ENCODE results near the gene RALGDS.

Gene RALGDS

DNA sequence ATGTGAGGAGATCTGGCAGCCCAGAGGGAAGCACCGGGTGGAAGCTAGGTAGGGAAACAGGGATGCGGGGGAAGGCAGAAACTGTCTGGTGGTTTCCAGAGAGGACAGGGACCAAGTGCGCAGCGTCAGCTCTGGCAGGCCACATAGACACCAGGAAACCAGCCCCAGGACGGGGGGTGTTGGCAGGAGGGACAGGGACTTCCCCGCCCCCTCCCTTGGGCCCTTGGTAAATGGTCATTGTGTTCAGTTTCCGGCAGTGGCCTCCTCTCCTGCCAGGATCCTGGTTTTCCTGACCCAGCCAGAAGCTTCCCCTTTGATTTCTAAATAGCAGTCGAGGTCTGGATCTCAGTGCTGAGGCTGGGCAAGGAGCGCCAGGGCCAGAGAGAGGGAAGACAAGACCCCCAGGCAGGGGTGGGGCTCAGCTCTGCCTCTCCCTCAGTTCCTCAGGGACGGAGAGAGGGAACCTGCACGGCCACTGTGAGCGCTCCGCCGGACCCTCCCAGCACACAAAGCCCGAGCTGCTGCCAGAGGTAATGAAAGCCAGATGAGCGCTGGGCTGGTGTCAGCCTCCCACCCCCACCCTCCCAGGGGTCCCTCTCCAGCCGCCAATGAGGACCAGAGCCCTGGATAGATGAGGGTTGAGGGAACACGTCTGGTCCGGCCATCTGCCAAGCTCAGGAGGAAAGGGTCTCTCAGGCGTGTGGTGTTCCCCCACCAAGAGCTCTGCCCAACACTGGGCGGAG is 1.8 kb downstream of the RALGDS start:
- Histone ChIP-seq H3K36me3 (ENCODE audit: control insufficient read depth, insufficient read depth, low read length) (no peaks in the 10 kb centered on the region), H3K27ac (ENCODE audit: insufficient read depth, low read length, poor library complexity, severe bottlenecking) (no peak overlapping the region), H3K4me3 (ENCODE audit: insufficient read depth, low read depth, low read length, poor library complexity, severe bottlenecking) (no peak overlapping the region), H3K4me1 (ENCODE audit: control insufficient read depth, insufficient read depth, low read length, poor library complexity, severe bottlenecking) (peaks cover 55% of the 10 kb centered on the region), H3K9me3 (ENCODE audit: control insufficient read depth, low read length) (no peaks in the 10 kb centered on the region), H3K27me3 (replicated peaks; ENCODE audit: control insufficient read depth, insufficient read depth, low read length, poor library complexity, severe bottlenecking) (no peaks in the 10 kb centered on the region)
- DNase-seq = no peak

DNA sequence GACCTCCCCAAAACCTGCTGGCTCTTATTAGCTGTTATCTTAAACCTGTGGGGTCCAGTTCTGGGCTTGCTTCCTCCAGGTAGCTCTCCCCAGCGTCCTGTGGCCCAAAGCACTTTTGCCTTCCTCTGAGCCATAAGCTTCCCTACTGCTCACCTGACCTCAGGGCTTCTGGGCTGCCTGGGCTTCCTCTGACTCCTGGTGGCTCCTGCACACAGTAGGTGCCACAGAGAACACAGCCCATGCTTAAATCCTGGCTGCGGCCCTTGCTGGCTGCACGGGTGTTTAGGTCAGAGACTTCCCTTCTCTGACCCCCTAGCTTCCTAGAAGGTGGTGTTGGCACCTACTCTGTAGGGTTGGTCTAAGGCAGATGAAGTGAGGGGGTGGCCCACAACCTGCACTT is 2.5 kb downstream of the RALGDS start:
- DNase-seq = no peak
- Histone ChIP-seq H3K27me3 (replicated peaks; ENCODE audit: control insufficient read depth, insufficient read depth, low read length, poor library complexity, severe bottlenecking) (no peaks in the 10 kb centered on the region), H3K4me3 (ENCODE audit: insufficient read depth, low read depth, low read length, poor library complexity, severe bottlenecking) (no peak overlapping the region), H3K36me3 (ENCODE audit: control insufficient read depth, insufficient read depth, low read length) (no peaks in the 10 kb centered on the region), H3K27ac (ENCODE audit: insufficient read depth, low read length, poor library complexity, severe bottlenecking) (no peak overlapping the region), H3K4me1 (ENCODE audit: control insufficient read depth, insufficient read depth, low read length, poor library complexity, severe bottlenecking) (peaks cover 63% of the 10 kb centered on the region), H3K9me3 (ENCODE audit: control insufficient read depth, low read length) (no peaks in the 10 kb centered on the region)

DNA sequence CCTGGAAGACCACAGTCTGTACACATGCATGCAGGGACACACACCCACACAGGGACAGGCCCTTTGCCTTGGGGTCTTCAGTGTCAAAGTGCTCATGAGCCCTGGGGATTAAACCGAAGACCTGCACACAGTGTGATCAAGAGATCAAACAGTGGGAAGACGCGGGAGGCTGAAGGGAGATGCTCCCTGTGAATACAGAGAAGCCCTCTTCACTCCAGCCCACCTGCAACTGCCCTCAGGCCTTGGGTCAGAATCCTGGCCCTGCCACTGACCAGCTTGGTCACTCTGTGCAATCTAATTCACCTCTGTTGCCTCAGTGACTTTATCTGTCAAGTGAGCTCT is 2.9 kb downstream of the RALGDS start:
- Histone ChIP-seq H3K9me3 (ENCODE audit: control insufficient read depth, low read length) (no peaks in the 10 kb centered on the region), H3K27me3 (replicated peaks; ENCODE audit: control insufficient read depth, insufficient read depth, low read length, poor library complexity, severe bottlenecking) (no peaks in the 10 kb centered on the region), H3K4me1 (ENCODE audit: control insufficient read depth, insufficient read depth, low read length, poor library complexity, severe bottlenecking) (peaks cover 67% of the 10 kb centered on the region), H3K27ac (ENCODE audit: insufficient read depth, low read length, poor library complexity, severe bottlenecking) (no peak overlapping the region), H3K36me3 (ENCODE audit: control insufficient read depth, insufficient read depth, low read length) (no peaks in the 10 kb centered on the region), H3K4me3 (ENCODE audit: insufficient read depth, low read depth, low read length, poor library complexity, severe bottlenecking) (no peak overlapping the region)
- DNase-seq = no peak

DNA sequence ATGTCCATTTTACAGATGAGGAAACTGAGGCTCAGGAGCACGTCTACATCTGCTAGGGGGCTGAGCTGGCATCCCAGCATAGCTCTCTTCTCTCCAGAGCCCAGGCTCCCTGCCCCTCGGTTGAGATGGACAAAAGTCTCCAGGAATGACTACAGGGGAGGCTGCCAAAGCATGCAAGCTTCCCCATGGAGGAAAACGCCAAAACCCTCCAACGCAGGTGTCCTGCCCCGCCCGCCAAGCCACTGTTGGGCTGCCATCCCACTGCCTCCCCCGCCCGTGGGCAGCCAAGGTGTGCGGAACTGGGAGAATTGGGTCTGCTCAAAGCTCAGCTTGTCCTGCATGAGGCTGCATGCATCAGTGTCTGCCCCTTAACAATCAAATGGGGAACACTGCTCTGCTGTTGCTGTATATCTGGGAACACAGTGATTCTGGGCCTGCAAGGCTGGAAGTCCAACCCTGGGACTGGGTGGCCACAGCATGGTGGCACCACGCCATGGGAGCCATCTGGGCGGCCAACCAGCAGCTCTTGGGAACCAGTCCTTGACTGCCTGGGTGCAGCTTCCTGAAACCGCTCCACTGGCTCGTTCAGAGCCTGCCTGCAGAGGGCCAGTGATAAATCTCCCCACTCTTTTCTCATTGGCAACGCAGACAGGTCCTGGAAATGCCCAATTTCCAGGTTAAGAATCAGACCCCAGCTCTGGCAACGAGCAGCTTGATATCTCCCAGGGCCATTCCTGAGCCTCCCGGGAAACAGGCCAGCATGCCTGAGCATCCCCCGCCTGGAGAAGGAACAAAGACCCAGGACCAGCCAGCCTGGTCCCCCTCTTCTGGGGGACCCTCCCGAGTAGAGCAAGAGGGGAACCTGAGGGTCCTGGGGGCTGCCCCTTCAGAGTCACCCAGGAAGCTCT is 3.5 kb downstream of the RALGDS start:
- no peak overlapping the region for H3K4me3 ChIP-seq (ENCODE audit: insufficient read depth, low read depth, low read length, poor library complexity, severe bottlenecking)
- no peak for DNase-seq
- peaks cover 73% of the 10 kb centered on the region for H3K4me1 ChIP-seq (ENCODE audit: control insufficient read depth, insufficient read depth, low read length, poor library complexity, severe bottlenecking)
- H3K9me3 ChIP-seq (ENCODE audit: control insufficient read depth, low read length) = no peaks in the 10 kb centered on the region
- no peaks in the 10 kb centered on the region for H3K27me3 ChIP-seq (replicated peaks; ENCODE audit: control insufficient read depth, insufficient read depth, low read length, poor library complexity, severe bottlenecking)
- no peaks in the 10 kb centered on the region for H3K36me3 ChIP-seq (ENCODE audit: control insufficient read depth, insufficient read depth, low read length)
- no peak overlapping the region for H3K27ac ChIP-seq (ENCODE audit: insufficient read depth, low read length, poor library complexity, severe bottlenecking)

DNA sequence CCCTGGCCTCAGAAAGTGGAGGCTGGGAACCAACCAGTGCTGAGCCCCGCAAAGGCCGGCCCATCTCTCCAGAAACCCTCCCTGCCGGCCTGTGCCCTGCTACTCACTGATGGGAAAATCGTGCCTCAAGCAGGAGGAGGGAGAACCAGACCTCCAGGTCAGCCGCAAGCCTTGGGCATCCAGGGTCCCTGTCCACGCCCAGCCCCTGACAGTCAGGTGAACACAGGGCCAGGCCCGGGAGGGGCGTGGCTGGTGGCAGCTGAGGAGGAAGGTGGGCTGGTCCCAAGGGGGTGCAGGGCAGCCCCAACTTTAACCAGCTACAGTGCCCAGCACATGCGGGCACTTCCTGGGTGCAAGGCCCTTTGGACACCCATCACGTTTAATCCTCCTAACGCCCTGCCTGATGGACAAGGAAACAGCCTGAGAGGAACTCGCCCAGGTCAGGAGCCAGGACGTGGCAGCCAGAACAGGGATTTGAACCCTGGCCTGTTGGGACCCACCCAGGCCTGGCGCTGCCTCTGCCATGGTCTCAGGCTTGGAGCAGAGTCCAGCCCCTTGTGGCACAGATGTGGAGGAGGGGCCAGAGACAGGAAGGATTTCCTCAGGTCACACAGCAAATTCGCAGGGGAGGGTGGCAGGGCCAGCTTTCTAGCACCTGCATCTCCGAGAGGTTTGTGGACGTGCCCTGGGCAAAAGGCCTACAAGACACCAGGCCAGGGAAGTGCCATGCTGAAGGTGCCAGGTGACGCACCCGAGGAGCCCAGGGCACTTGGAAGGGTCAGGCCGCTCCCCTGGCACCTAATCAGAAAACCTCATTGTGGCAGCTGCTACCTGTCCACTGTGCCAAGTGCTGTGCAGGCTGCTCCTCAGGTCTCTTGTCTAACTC is 4.5 kb downstream of the RALGDS start:
- DNase-seq = no peak
- H3K4me1 ChIP-seq (ENCODE audit: control insufficient read depth, insufficient read depth, low read length, poor library complexity, severe bottlenecking) = peaks cover 68% of the 10 kb centered on the region
- no peaks in the 10 kb centered on the region for H3K27me3 ChIP-seq (replicated peaks; ENCODE audit: control insufficient read depth, insufficient read depth, low read length, poor library complexity, severe bottlenecking)
- H3K4me3 ChIP-seq (ENCODE audit: insufficient read depth, low read depth, low read length, poor library complexity, severe bottlenecking) = no peak overlapping the region
- no peaks in the 10 kb centered on the region for H3K9me3 ChIP-seq (ENCODE audit: control insufficient read depth, low read length)
- peak overlapping the region; percentile 53 for H3K27ac ChIP-seq (ENCODE audit: insufficient read depth, low read length, poor library complexity, severe bottlenecking)
- H3K36me3 ChIP-seq (ENCODE audit: control insufficient read depth, insufficient read depth, low read length) = peaks cover 9% of the 10 kb centered on the region

DNA sequence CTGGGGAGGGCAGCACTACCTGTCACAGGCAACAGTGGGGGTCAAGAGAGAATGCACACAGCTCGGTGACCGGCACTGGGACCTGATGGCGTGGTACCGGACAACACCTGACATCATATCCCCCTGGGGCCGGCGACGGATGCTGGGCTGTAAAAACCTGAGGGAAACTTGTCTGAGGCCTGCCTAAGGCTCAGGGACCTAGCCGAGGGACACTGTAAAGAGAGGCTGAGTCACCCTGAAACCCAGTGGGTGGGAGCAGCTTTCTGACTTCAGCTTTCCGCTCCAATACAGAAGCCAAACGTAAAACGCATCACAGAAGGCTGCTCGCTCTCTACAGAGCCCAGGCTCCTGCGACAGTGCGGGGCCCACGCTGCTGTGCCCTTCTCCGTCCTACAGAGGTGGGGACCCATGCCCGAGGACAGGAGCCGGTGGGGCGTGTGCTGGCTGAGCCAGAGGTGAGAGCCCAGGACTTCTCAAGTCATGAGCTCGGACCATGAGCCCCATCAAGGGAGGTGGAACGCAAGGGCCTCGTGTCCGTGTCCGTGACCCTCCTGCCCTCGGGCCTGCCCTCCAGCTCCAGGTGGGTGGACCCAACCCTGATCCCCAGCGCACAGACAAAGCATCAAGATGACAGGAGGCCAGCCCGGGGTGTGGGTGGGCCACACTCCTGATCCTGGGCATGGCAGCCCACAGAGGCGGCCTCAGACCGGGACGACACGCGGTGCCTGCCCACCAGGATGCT is 5.3 kb downstream of the RALGDS start:
- H3K27ac ChIP-seq (ENCODE audit: insufficient read depth, low read length, poor library complexity, severe bottlenecking) = peak overlapping the region; percentile 53
- H3K9me3 ChIP-seq (ENCODE audit: control insufficient read depth, low read length) = no peaks in the 10 kb centered on the region
- H3K36me3 ChIP-seq (ENCODE audit: control insufficient read depth, insufficient read depth, low read length) = peaks cover 17% of the 10 kb centered on the region
- DNase-seq = peak in 2 of 3 donors; percentile 34 to 41
- H3K4me3 ChIP-seq (ENCODE audit: insufficient read depth, low read depth, low read length, poor library complexity, severe bottlenecking) = no peak overlapping the region
- no peaks in the 10 kb centered on the region for H3K27me3 ChIP-seq (replicated peaks; ENCODE audit: control insufficient read depth, insufficient read depth, low read length, poor library complexity, severe bottlenecking)
- H3K4me1 ChIP-seq (ENCODE audit: control insufficient read depth, insufficient read depth, low read length, poor library complexity, severe bottlenecking) = peaks cover 64% of the 10 kb centered on the region

DNA sequence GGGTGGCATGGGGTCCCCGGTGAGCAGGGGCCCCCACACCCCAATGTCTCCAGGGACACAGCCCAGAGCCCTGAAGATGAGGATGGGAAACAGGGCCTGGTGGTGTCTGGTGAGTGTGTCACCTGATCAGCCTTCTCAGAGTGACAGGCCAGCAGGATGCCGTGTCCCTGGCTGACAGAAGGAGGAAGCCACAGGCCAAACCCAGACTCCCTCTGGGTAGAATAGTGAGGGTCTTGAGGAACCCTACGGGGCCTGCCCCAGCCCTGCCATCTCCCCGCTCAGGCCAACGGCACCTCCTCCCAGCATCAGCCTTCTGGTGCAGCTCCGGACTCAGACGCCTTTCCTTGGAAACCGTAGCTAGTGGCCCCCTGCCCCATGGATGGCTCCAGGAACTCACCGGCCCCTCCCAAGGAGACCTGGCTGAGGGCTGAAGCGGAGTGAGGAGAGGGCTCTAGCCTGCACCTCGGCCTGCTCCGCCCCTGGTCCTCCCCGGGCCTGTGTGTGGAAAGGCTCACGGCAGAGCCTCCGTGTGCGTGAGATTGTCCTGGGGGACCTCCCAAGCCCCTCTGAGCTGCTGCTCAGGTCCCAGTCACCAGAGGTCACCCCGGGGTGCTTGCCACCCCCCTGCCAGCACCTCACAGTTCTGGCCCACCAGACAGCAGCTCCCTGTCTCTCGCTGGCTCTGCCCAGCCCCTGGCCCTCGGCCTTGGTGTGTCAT is 6.0 kb downstream of the RALGDS start:
- Histone ChIP-seq H3K36me3 (ENCODE audit: control insufficient read depth, insufficient read depth, low read length) (peaks cover 24% of the 10 kb centered on the region), H3K27me3 (replicated peaks; ENCODE audit: control insufficient read depth, insufficient read depth, low read length, poor library complexity, severe bottlenecking) (no peaks in the 10 kb centered on the region), H3K27ac (ENCODE audit: insufficient read depth, low read length, poor library complexity, severe bottlenecking) (peak overlapping the region; percentile 53), H3K9me3 (ENCODE audit: control insufficient read depth, low read length) (no peaks in the 10 kb centered on the region), H3K4me1 (ENCODE audit: control insufficient read depth, insufficient read depth, low read length, poor library complexity, severe bottlenecking) (peaks cover 63% of the 10 kb centered on the region), H3K4me3 (ENCODE audit: insufficient read depth, low read depth, low read length, poor library complexity, severe bottlenecking) (no peak overlapping the region)
- no peak for DNase-seq

DNA sequence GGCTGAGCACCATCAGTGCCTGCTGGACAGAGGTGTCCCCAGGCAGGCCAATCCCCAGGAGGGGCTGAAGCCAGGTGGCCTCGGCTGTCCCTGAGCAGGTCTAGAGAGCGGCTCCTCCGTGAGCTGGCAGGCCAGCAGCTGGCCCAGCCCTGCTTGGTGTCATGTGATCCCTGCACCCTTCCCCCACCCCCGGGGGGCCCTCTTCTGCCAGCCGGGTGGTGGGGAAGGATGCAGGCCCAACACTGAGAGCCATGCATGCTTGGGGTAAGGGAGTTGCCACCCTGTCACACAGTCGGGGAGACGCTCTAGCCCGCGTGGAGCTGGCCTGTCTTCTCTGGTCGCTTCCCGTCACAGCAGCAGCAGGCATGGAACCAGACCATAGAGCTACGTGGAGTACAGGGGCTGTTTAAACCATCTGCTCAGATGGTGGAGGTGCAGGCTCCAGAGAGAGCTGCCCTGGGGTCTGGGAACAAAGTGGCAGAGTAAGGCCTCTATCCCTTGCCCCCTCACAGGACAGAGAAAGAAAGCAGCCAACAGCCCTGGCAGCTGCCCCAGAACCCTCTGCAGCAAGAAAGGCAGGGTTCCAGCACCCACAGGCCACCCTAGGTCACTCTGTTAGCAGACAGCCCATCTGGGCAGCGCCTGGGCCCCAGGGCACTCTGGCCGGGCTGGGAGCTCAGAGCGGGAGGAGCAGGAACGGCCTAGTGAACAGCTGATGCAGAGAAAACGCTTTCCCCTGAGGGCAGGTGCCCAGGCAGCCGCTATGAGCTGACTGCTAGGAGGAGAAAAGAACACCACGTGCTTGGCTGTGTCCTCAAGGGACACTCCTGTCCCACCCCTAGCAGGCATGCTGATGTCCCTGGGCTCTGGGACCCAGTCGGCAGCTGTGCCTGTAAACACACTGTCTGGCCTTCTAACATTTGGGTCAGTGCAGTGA is 6.8 kb downstream of the RALGDS start:
- DNase-seq = no peak
- Histone ChIP-seq H3K4me1 (ENCODE audit: control insufficient read depth, insufficient read depth, low read length, poor library complexity, severe bottlenecking) (peaks cover 56% of the 10 kb centered on the region), H3K4me3 (ENCODE audit: insufficient read depth, low read depth, low read length, poor library complexity, severe bottlenecking) (no peak overlapping the region)

More for the DNA sequence above, 6.8 kb downstream of the RALGDS start:
- Histone ChIP-seq H3K9me3 (ENCODE audit: control insufficient read depth, low read length) (no peaks in the 10 kb centered on the region), H3K27me3 (replicated peaks; ENCODE audit: control insufficient read depth, insufficient read depth, low read length, poor library complexity, severe bottlenecking) (no peaks in the 10 kb centered on the region), H3K27ac (ENCODE audit: insufficient read depth, low read length, poor library complexity, severe bottlenecking) (peak overlapping the region; percentile 47), H3K36me3 (ENCODE audit: control insufficient read depth, insufficient read depth, low read length) (peaks cover 32% of the 10 kb centered on the region)
